Activated CD8-positive, alpha-beta memory T cell treated with anti-CD3 and anti-CD28 coated beads for 1 hour (primary cell): ENCODE results near the gene URGCP.
"Not testable (repeated sequence)": the region's sequence is repeated elsewhere in the genome, so short reads cannot be mapped to it uniquely, and the experiment has no call there.

Experiments used
- DNase-seq, 2 donors: peaks; one replicate each; pipeline ENCODE4 v3.0.0-alpha.2; 2020; ENCODE audit warnings: low read depth in 1 of 2; ENCODE audit errors: extremely low read depth in 1 of 2

The URGCP gene

GRCh38 chr7:43915907-43916306 is 9.5 kb upstream of the URGCP start:
- no peak for DNase-seq

GRCh38 chr7:43914795-43915194 is 8.4 kb upstream of the URGCP start:
- no peak for DNase-seq

DNA sequence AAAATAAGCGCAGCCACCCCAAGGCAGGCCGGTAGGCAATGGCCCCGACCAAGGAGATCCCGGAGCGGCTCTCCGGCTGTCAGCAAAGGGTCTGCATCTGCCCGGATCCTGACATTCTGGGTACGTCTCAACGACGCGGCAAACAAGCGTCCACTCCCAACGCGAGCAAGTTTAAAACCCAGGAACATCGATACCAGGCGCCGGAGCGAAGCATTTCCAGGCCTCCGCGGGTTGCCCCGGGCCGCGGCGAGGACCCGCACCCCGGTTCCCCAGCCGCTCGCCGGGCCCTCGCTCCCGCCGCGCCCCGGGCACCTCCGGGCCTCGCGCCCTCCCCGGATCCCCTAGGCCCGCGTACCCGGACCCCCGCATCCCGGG is 453 bp downstream of the URGCP start:
- no peak for DNase-seq

- DNase-seq = no peak
These were observed 1.0 kb downstream of the URGCP start for GRCh38 chr7:43905209-43905946.

DNA sequence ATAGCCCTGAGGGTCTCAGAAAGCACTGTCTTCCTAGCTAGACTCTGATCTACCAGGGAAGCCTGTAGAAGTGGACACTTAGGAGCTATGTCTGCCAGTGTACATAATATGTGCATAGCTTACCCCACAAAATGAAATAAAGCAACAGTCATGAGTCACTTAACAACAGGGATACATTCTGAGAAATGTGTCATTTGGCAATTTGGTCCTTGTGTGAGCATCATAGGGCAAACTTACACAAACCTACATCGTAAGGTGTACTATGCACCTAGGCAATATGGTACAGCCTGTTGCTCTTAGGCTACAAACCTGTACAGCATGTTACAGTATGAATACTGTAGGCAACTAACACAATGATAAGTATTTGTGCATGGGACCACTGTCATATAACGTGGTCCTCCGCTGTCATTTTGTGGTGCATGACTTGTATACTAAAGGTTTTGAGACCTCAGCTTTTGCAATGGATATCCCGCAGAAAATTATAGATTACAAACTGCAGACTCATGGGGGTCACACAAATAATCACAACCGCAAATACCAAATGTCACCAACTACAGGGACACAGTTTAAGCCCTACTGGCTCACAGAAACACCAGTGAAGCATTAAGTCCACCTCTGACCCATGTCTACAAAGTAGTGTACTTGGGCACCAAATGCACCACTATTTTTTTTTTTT is 1.7 kb downstream of the URGCP start:
- no peak for DNase-seq

GRCh38 chr7:43902542-43903054 is 3.8 kb downstream of the URGCP start:
- no peak for DNase-seq

GRCh38 chr7:43898571-43898970 is 7.8 kb downstream of the URGCP start:
- DNase-seq = not testable (repeated sequence)

GRCh38 chr7:43895847-43896415 is 10.5 kb downstream of the URGCP start:
- DNase-seq = no peak

- no peak for DNase-seq
These were observed 15.1 kb downstream of the URGCP start for GRCh38 chr7:43891069-43891955.

DNA sequence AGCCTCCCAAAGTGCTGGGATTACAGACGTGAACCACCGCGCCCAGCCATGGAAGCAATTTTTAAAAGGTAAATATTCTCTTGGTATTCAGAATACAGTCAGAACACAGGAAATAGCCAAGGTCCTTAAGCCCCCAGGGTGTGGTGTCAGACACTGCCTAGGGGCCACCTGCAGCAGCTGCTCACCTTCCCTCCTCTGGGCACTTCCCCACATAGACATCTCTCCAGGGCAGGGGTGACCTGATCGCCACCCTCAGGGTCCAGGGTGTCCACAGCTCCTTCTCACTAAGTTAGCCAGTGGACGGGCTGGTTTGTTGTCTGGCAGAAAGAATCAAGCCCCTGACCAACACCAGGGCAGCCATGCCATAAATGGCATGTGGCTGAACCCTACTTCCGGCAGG is 15.9 kb downstream of the URGCP start:
- no peak for DNase-seq

DNA sequence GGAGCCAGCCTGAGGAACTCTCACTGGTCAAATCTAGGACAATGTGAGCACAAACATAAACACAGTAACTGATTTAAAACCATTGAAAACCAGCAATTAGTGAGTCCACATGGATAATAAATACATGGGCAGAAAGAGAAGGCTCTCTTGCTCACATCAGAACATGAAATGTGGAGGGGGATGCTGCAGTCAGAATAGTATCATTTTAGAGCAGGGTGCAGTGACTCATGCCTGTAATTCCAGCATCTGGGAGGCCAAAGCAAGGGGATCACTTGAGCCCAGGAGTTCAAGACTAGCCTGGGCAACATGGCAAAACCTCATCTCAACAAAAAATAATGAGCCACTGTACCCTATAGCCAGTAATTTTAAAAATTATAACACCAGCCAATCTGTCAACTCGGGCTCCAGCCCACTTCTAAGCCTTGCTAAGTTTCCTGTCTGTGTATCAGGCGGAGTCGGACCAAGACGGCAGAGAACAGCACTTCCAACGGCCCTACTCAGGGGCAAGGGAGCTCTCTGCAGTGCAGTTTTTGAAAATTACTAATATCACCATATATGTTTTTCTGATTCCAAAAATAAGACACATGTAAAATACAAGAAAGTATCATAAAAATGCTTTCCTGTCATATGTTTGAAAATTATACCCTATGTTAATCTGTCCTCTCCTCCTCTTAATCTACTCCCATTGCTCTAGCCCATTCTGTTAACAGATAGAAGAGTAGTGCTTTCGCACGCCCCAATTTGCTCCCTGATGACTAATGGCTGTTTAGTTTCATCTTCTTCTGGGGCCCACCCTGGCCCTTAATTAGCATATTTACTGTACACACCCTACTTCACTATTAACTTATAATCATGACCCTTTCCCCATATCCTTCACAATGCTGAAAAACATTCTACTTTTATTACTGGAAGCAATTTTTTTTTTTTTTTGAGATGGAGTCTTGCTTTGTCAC is 17.1 kb downstream of the URGCP start:
- no peak for DNase-seq

GRCh38 chr7:43884617-43885016 is 21.8 kb downstream of the URGCP start:
- no peak for DNase-seq

GRCh38 chr7:43884209-43884608 is 22.2 kb downstream of the URGCP start:
- no peak for DNase-seq

GRCh38 chr7:43880596-43880995 is 25.8 kb downstream of the URGCP start:
- DNase-seq = no peak

DNA sequence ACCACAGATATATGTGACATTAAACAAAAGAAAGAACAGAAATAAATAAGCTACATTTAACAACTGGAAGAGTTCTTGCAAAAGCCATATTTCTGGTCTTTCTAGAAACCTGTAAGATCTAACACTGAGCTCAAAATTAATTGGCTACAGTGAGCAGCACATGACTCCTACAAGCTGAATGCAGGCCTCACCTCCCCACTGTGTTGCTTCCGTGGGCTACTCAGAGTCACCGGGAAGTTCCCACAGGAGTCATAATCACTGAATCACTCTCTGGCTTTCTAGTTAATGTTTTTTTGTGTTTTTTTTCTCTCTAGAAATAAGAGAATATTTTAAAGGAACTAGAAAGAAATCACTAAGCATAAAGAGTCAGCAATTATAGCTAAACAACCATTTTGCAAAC is 26.9 kb downstream of the URGCP start:
- no peak for DNase-seq

DNA sequence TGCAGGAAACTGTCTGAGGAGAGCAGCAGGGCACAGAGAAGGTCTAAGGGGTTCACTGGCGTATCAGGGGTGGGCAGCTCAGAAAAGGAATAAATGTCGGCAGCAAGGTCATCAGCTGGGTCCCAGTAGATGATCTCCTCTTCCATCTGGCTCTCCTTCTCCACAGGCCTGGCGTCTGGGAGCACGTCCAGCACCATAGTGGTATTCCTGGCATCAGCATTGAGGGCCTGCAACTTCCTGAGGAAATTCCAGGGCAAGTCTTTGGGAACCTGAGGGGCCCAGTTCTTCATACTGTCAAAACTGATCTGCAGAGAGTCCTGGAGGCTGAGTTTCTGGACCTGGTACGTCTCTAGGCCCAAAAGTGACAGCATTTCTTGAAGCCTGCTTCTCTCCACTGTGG is 27.5 kb downstream of the URGCP start:
- DNase-seq = no peak

GRCh38 chr7:43877968-43878864 is 28.2 kb downstream of the URGCP start:
- no peak for DNase-seq

DNA sequence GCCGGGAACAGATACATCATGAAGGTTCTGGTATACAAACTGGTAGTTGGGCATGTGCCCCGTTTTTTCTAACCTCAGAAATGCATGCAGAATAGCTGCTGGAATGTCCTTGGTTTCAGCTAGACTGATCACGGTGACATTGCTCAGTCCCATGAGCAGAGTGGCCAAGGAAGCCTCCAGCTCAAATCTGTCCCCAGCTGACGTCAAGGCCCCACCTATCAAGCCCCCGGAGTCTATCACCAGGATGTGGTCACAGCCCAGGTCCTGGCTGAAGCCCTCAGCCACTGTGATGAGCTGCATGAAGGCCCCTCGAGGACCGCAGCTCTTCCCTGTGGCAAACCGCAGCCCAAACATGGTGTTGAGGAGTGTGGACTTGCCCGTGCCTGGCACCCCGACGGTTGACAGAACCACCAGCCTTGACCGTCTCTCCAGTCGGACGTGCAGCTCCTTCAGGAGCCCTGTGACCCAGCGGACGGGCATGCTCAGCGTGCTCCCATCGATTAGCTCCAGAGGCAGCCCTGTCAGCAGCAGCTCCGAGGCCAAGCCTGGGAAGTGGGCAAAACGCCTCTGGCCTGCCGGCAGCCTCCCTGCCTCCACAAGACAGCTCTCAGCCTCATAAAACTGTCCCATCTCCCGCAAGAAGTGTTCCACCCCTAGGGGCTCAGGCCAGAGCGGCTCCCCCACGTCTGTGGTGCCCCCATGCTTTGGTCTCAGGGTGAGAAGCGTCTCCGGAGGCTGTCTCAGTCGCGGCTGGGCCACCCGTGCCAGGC is 29.2 kb downstream of the URGCP start:
- no peak for DNase-seq
